K562 (cell line): ENCODE measurements around the gene RGS3. TPM values are rescaled to one million over a fixed set of nuclear protein-coding genes. Genes with fewer than 3 reads are reported as not detected.

ENCODE experiments used
- CBX2 ChIP-seq: fragments of 200-600 bp; sonication (generic); IDR thresholded peaks from one replicate; pipeline ENCODE4 v1.6.1; 2012; ENCODE audit warnings: mild to moderate bottlenecking, low read length, inconsistent platforms; ENCODE audit not compliant: insufficient read depth, poor library complexity, severe bottlenecking
- FIP1L1 ChIP-seq: fragments of 200-400 bp; formaldehyde crosslinking; IDR thresholded peaks from 2 replicates; pipeline ENCODE4 v1.6.1; 2018; ENCODE audit warnings: mild to moderate bottlenecking, low read depth, low read length; ENCODE audit not compliant: poor library complexity, severe bottlenecking
- FOXJ3 ChIP-seq: sonication (generic); formaldehyde crosslinking; IDR thresholded peaks from 2 replicates; pipeline ENCODE4 v1.4.0; 2020; ENCODE audit warnings: mild to moderate bottlenecking, missing genetic modification reagents
- HINFP ChIP-seq: fragments of 450-650 bp; conservative IDR thresholded peaks from 2 replicates; pipeline ENCODE4 v1.6.1; 2016; ENCODE audit warnings: missing genetic modification characterization, low read depth, mild to moderate bottlenecking, control low read depth, missing compliant biosample characterization
- HNRNPUL1 ChIP-seq: fragments of 200-400 bp; formaldehyde crosslinking; IDR thresholded peaks from 2 replicates; pipeline ENCODE4 v1.6.1; 2017; ENCODE audit warnings: low read length
- MBD2 ChIP-seq: sonication (generic); IDR thresholded peaks from 2 replicates; pipeline ENCODE4 v1.6.1; 2016; ENCODE audit warnings: low read depth, borderline replicate concordance
- NFE2L1 ChIP-seq: fragments of 450-650 bp; IDR thresholded peaks from 2 replicates; pipeline ENCODE4 v1.6.1; 2016; ENCODE audit warnings: missing genetic modification characterization, low read depth, mild to moderate bottlenecking, missing compliant biosample characterization, moderate library complexity, borderline replicate concordance
- NFXL1 ChIP-seq: fragments of 450-650 bp; formaldehyde crosslinking; IDR thresholded peaks from 2 replicates; pipeline ENCODE4 v1.4.0; 2021; ENCODE audit warnings: mild to moderate bottlenecking
- RBM25 ChIP-seq: fragments of 200-400 bp; formaldehyde crosslinking; IDR thresholded peaks from 2 replicates; pipeline ENCODE4 v1.6.1; 2018; ENCODE audit warnings: low read length, low read depth, moderate library complexity; ENCODE audit not compliant: severe bottlenecking
- SREBF1 ChIP-seq: fragments of 150-350 bp; IDR thresholded peaks from 2 replicates; pipeline ENCODE4 v1.6.1; 2014; ENCODE audit warnings: antibody characterized with exemption, low read depth, low read length, borderline replicate concordance
- TAF1 ChIP-seq: IDR thresholded peaks from 2 replicates; pipeline ENCODE4 v1.6.1; 2011; ENCODE audit warnings: mild to moderate bottlenecking, low read length, moderate library complexity; ENCODE audit not compliant: insufficient read depth, control insufficient read depth, severe bottlenecking; ENCODE audit errors: extremely low read depth
- TCF3 ChIP-seq: sonication (generic); formaldehyde crosslinking; IDR thresholded peaks from 2 replicates; pipeline ENCODE4 v1.4.0; 2020; ENCODE audit warnings: mild to moderate bottlenecking, missing genetic modification reagents
- THRA ChIP-seq: fragments of 450-650 bp; IDR thresholded peaks from 2 replicates; pipeline ENCODE4 v1.6.1; 2017; ENCODE audit warnings: mild to moderate bottlenecking, moderate library complexity
- ZNF274 ChIP-seq: IDR thresholded peaks from 2 replicates; pipeline ENCODE4 v1.6.1; 2011; ENCODE audit warnings: low read depth, mild to moderate bottlenecking, low read length, moderate library complexity, borderline replicate concordance
- ZNF41 ChIP-seq: fragments of 250-450 bp; sonication (Bioruptor Pico); conservative IDR thresholded peaks from 2 replicates; pipeline ENCODE4 v1.4.0; 2020; ENCODE audit warnings: mild to moderate bottlenecking
- polyA plus RNA-seq, 8 experiments: library from polyadenylated mRNA; depleted of rRNA in 4 of 8; stranded (reverse) in 5 of 8; unstranded in 3 of 8; fragments of >200 nt; fragmentation: Nextera tagmentation in 2 of 8; fragmentation: Illumina TruSeq in 1 of 8; extraction: Ambion mirVana in 2 of 8; extraction: Trizol in 1 of 8; gene quantifications; 2 replicates each; pipeline versions ENCODE4 v1.2.1 to v1.2.3, GENCODE V29; 2011 to 2014; ENCODE audit warnings: inconsistent platforms in 1 of 8, missing spikeins in 1 of 8
- total RNA-seq, 7 experiments: library from RNA; depleted of rRNA in 6 of 7; stranded (reverse); fragments of >200 nt in 6 of 7; fragmentation: Illumina TruSeq in 2 of 7; extraction: Trizol in 2 of 7; gene quantifications; 2 replicates each; pipeline versions ENCODE4 v1.2.1 to v1.2.3, GENCODE V29; 2011 to 2021; ENCODE audit warnings: low replicate concordance in 1 of 7
- TF ChIP-seq, protein P1 (sequence below): sonication (generic); formaldehyde crosslinking; IDR thresholded peaks from 2 replicates; pipeline ENCODE4 v1.5.0; 2020; ENCODE audit warnings: missing genetic modification reagents
- TF ChIP-seq, protein P2 (sequence below): fragments of 250-450 bp; sonication (Bioruptor Pico); IDR thresholded peaks from 2 replicates; pipeline ENCODE4 v1.4.0; 2020; ENCODE audit warnings: mild to moderate bottlenecking
- TF ChIP-seq, protein P3 (sequence below): IDR thresholded peaks from 2 replicates; pipeline ENCODE4 v1.6.1; 2014; ENCODE audit warnings: antibody characterized with exemption
- TF ChIP-seq, protein P4 (sequence below): sonication (generic); formaldehyde crosslinking; IDR thresholded peaks from 2 replicates; pipeline ENCODE4 v1.8.0; 2022; ENCODE audit warnings: mild to moderate bottlenecking, low read depth, missing genetic modification reagents

Gene RGS3
- total and polyA plus RNA-seq, 9 of the 15 experiments (the other 6 are each of a cell fraction or from before 2014, with no cell fraction given) = 0.08 to 2.9 (median 0.95) TPM

GRCh38 chr9:113572076-113572861, 108.7 kb downstream of the RGS3 start (continued):
- TF ChIP-seq ZNF41 (CRISPR knock-in tag) (no peak), TCF3 (CRISPR knock-in tag) (peak; percentile 28), MBD2 (no peak), RBM25 (no peak), FOXJ3 (CRISPR knock-in tag) (no peak), NFE2L1 (tag) (no peak), CBX2 (no peak), NFXL1 (CRISPR knock-in tag) (no peak), HNRNPUL1 (no peak), THRA (no peak), ZNF274 (no peak), FIP1L1 (no peak), HINFP (no peak), TAF1 (no peak), SREBF1 (0 out of 2 replicates have a peak, but pooled peaks have one; percentile 28)
- TF ChIP-seq, protein P1, sequence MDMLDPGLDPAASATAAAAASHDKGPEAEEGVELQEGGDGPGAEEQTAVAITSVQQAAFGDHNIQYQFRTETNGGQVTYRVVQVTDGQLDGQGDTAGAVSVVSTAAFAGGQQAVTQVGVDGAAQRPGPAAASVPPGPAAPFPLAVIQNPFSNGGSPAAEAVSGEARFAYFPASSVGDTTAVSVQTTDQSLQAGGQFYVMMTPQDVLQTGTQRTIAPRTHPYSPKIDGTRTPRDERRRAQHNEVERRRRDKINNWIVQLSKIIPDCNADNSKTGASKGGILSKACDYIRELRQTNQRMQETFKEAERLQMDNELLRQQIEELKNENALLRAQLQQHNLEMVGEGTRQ (CRISPR knock-in tag) = no peak
- TF ChIP-seq, protein P2, sequence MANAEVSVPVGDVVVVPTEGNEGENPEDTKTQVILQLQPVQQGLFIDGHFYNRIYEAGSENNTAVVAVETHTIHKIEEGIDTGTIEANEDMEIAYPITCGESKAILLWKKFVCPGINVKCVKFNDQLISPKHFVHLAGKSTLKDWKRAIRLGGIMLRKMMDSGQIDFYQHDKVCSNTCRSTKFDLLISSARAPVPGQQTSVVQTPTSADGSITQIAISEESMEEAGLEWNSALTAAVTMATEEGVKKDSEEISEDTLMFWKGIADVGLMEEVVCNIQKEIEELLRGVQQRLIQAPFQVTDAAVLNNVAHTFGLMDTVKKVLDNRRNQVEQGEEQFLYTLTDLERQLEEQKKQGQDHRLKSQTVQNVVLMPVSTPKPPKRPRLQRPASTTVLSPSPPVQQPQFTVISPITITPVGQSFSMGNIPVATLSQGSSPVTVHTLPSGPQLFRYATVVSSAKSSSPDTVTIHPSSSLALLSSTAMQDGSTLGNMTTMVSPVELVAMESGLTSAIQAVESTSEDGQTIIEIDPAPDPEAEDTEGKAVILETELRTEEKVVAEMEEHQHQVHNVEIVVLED (CRISPR knock-in tag) = no peak
- TF ChIP-seq, protein P3, sequence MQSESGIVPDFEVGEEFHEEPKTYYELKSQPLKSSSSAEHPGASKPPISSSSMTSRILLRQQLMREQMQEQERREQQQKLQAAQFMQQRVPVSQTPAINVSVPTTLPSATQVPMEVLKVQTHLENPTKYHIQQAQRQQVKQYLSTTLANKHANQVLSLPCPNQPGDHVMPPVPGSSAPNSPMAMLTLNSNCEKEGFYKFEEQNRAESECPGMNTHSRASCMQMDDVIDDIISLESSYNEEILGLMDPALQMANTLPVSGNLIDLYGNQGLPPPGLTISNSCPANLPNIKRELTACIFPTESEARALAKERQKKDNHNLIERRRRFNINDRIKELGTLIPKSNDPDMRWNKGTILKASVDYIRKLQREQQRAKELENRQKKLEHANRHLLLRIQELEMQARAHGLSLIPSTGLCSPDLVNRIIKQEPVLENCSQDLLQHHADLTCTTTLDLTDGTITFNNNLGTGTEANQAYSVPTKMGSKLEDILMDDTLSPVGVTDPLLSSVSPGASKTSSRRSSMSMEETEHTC = peak; percentile 92
- TF ChIP-seq, protein P4, sequence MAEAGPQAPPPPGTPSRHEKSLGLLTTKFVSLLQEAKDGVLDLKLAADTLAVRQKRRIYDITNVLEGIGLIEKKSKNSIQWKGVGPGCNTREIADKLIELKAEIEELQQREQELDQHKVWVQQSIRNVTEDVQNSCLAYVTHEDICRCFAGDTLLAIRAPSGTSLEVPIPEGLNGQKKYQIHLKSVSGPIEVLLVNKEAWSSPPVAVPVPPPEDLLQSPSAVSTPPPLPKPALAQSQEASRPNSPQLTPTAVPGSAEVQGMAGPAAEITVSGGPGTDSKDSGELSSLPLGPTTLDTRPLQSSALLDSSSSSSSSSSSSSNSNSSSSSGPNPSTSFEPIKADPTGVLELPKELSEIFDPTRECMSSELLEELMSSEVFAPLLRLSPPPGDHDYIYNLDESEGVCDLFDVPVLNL (CRISPR knock-in tag) = no peak
